ENCODE measurements around the gene PBRM1.

PBRM1 gene

GRCh38 chr3:52574056-52574965 is 111.4 kb downstream of the PBRM1 start:
- no peak for DNase-seq (ENCODE audit: low spot score)

- DNase-seq (ENCODE audit: low spot score) = no peak
Observed at GRCh38 chr3:52572221-52572620, 113.5 kb downstream of the PBRM1 start.

- peak; percentile 15 for DNase-seq (ENCODE audit: low spot score)
Observed at GRCh38 chr3:52570076-52570475, 115.6 kb downstream of the PBRM1 start.

- no peak for DNase-seq (ENCODE audit: low spot score)
Observed at GRCh38 chr3:52568069-52568468, 117.6 kb downstream of the PBRM1 start.

- no peak for DNase-seq (ENCODE audit: low spot score)
Observed at GRCh38 chr3:52563984-52564383, 121.7 kb downstream of the PBRM1 start.

GRCh38 chr3:52561028-52561747 is 124.5 kb downstream of the PBRM1 start:
- no peak for DNase-seq (ENCODE audit: low spot score)

- DNase-seq (ENCODE audit: low spot score) = no peak
Observed at GRCh38 chr3:52558436-52558835, 127.3 kb downstream of the PBRM1 start.

GRCh38 chr3:52557011-52557960 is 128.4 kb downstream of the PBRM1 start:
- no peak for DNase-seq (ENCODE audit: low spot score)

- no peak for DNase-seq (ENCODE audit: low spot score)
Observed at GRCh38 chr3:52555056-52555455, 130.7 kb downstream of the PBRM1 start.

- DNase-seq (ENCODE audit: low spot score) = no peak
Observed at GRCh38 chr3:52554026-52554755, 131.5 kb downstream of the PBRM1 start.

- no peak for DNase-seq (ENCODE audit: low spot score)
Observed at GRCh38 chr3:52552089-52552488, 133.6 kb downstream of the PBRM1 start.

GRCh38 chr3:52551118-52551517 is 134.6 kb downstream of the PBRM1 start:
- DNase-seq (ENCODE audit: low spot score) = no peak

GRCh38 chr3:52547143-52547542 is 138.6 kb downstream of the PBRM1 start:
- no peak for DNase-seq (ENCODE audit: low spot score)

- no peak for DNase-seq (ENCODE audit: low spot score)
Observed at GRCh38 chr3:52546111-52546901, 139.4 kb downstream of the PBRM1 start.

GRCh38 chr3:52544937-52545336 is 140.8 kb downstream of the PBRM1 start:
- no peak for DNase-seq (ENCODE audit: low spot score)

GRCh38 chr3:52541050-52541449 is 144.7 kb downstream of the PBRM1 start:
- no peak for DNase-seq (ENCODE audit: low spot score)

GRCh38 chr3:52539010-52539653 is 146.6 kb downstream of the PBRM1 start:
- no peak for DNase-seq (ENCODE audit: low spot score)

- DNase-seq (ENCODE audit: low spot score) = no peak
Observed at GRCh38 chr3:52537726-52538421, 147.8 kb downstream of the PBRM1 start.

- no peak for DNase-seq (ENCODE audit: low spot score)
Observed at GRCh38 chr3:52537165-52537620, 148.5 kb downstream of the PBRM1 start.
